Vagina (tissue), 2 donors: Measurements from ENCODE around the gene PSORS1C1.

ENCODE experiments used
- POLR2A ChIP-seq, 2 donors: fragments of 450-650 bp; IDR thresholded peaks; one replicate each; pipeline ENCODE4 v1.6.1; 2017; ENCODE audit warnings: antibody characterized with exemption in 2 of 2, mild to moderate bottlenecking in 2 of 2, moderate library complexity in 2 of 2
- POLR2AphosphoS5 ChIP-seq, 2 donors: sonication (generic); formaldehyde crosslinking; IDR thresholded peaks; one replicate each; pipeline ENCODE4 v1.9.0; 2017; ENCODE audit warnings: antibody characterized with exemption in 2 of 2, mild to moderate bottlenecking in 2 of 2, low read depth in 1 of 2; ENCODE audit not compliant: insufficient read depth in 1 of 2
- TF ChIP-seq, protein P1 (sequence below), 3 experiments: fragments of 450-650 bp in 2 of 3; fragments of 200-600 bp in 1 of 3; sonication (generic) in 1 of 3; IDR thresholded peaks; one replicate each; pipeline ENCODE4 v1.5.1; 2017 to 2019; ENCODE audit warnings: antibody characterized with exemption in 3 of 3, mild to moderate bottlenecking in 2 of 3, moderate library complexity in 2 of 3

DNA sequence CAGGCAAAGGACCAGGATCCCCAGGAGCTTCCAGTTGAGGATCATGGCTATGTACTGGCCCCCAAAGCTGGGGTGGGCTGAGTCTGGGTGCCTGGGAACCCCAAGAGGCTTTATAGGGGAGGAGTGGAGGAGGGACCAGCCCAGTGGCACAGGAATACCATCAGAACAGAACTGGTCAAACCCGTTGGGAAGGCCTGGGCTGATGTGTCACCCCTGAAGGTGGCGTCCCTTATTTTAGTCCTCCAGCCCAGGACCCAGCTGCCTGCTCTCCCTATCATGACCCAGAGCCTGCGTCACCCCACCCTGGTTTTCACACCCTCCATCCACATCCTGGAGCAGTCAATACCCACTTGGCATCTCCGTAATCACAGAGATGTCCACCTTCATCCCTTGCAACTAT lies 24.4 kb downstream of the PSORS1C1 start, which contains the start of gene PSORS1C2:
- TF ChIP-seq, protein P1, sequence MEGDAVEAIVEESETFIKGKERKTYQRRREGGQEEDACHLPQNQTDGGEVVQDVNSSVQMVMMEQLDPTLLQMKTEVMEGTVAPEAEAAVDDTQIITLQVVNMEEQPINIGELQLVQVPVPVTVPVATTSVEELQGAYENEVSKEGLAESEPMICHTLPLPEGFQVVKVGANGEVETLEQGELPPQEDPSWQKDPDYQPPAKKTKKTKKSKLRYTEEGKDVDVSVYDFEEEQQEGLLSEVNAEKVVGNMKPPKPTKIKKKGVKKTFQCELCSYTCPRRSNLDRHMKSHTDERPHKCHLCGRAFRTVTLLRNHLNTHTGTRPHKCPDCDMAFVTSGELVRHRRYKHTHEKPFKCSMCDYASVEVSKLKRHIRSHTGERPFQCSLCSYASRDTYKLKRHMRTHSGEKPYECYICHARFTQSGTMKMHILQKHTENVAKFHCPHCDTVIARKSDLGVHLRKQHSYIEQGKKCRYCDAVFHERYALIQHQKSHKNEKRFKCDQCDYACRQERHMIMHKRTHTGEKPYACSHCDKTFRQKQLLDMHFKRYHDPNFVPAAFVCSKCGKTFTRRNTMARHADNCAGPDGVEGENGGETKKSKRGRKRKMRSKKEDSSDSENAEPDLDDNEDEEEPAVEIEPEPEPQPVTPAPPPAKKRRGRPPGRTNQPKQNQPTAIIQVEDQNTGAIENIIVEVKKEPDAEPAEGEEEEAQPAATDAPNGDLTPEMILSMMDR (IDR thresholded peaks at IDR 0.05): no peak
- TF ChIP-seq POLR2A (IDR thresholded peaks at IDR 0.05) (no peak), POLR2AphosphoS5 (IDR thresholded peaks at IDR 0.05; ENCODE audit: insufficient read depth in 1 of 2, low read depth in 1 of 2) (no peak)
